OCI-LY1 (cell line): ENCODE results near the gene PCA3.

ENCODE experiments used
- H2AFZ ChIP-seq: fragments of 200-600 bp; sonication (generic), shearing (Covaris generic); 2 replicates; pipeline ENCODE4 v1.6.0; 2014; ENCODE audit warnings: antibody characterized with exemption, mild to moderate bottlenecking, low read length
- H3F3A ChIP-seq: fragments of 200-600 bp; sonication (generic), shearing (Covaris generic); 2 replicates; pipeline ENCODE4 v1.6.0; 2014; ENCODE audit warnings: mild to moderate bottlenecking, antibody characterized with exemption, low read length, moderate library complexity; ENCODE audit not compliant: insufficient read depth
- H3K27ac ChIP-seq: fragments of 200-600 bp; sonication (generic); 2 replicates; pipeline ENCODE4 v1.5.1; 2014; ENCODE audit warnings: low read length, mixed run types, mild to moderate bottlenecking, low read depth; ENCODE audit not compliant: poor library complexity, severe bottlenecking
- H3K27me3 ChIP-seq: fragments of 200-600 bp; sonication (generic); 2 replicates; pipeline ENCODE4 v1.6.0; 2014; ENCODE audit warnings: antibody characterized with exemption, mild to moderate bottlenecking, low read length, moderate library complexity; ENCODE audit not compliant: insufficient read depth
- H3K36me3 ChIP-seq: fragments of 200-600 bp; sonication (generic); 2 replicates; pipeline ENCODE4 v1.6.1; 2014; ENCODE audit warnings: mild to moderate bottlenecking, antibody characterized with exemption, low read length, moderate library complexity, mixed read lengths; ENCODE audit not compliant: insufficient read depth
- H3K4me1 ChIP-seq: fragments of 200-600 bp; sonication (generic); 2 replicates; pipeline ENCODE4 v1.5.1; 2014; ENCODE audit warnings: mild to moderate bottlenecking, low read length, moderate library complexity; ENCODE audit not compliant: insufficient read depth, severe bottlenecking
- H3K4me2 ChIP-seq: fragments of 200-600 bp; sonication (generic), shearing (Covaris generic); 2 replicates; pipeline ENCODE4 v1.6.1; 2014; ENCODE audit warnings: low read length
- H3K4me3 ChIP-seq: fragments of 200-600 bp; sonication (generic); 2 replicates; pipeline ENCODE4 v1.5.1; 2014; ENCODE audit warnings: low read length, low read depth, mild to moderate bottlenecking, mixed read lengths; ENCODE audit not compliant: poor library complexity, severe bottlenecking
- H3K79me2 ChIP-seq: fragments of 200-600 bp; shearing (Covaris generic); 2 replicates; pipeline ENCODE4 v1.6.1; 2016; ENCODE audit warnings: mixed run types, low read length, mixed read lengths; ENCODE audit not compliant: insufficient read depth
- H3K9ac ChIP-seq: fragments of 200-600 bp; sonication (generic), shearing (Covaris generic); 2 replicates; pipeline ENCODE4 v1.6.1; 2014; ENCODE audit warnings: mild to moderate bottlenecking, low read length, mixed read lengths
- H3K9me2 ChIP-seq: fragments of 200-600 bp; sonication (generic), shearing (Covaris generic); 2 replicates; pipeline ENCODE4 v1.6.1; 2014; ENCODE audit warnings: low read depth, mild to moderate bottlenecking, low read length, mixed read lengths
- H3K9me3 ChIP-seq: fragments of 200-600 bp; shearing (Covaris generic); 2 replicates; pipeline ENCODE4 v1.6.1; 2014; ENCODE audit warnings: low read length, mixed read lengths
- H4K20me1 ChIP-seq: fragments of 200-600 bp; sonication (generic), shearing (Covaris generic); 2 replicates; pipeline ENCODE4 v1.6.0; 2016; ENCODE audit warnings: mild to moderate bottlenecking, low read length; ENCODE audit not compliant: insufficient read depth
- EZH2 ChIP-seq: fragments of 200-600 bp; sonication (generic), shearing (Covaris generic); IDR thresholded peaks from 2 replicates; pipeline ENCODE4 v1.8.0; 2017; ENCODE audit warnings: borderline replicate concordance, mixed run types, mild to moderate bottlenecking, antibody characterized with exemption, low read length, moderate library complexity, mixed read lengths
- TF ChIP-seq, protein P1 (sequence below): fragments of 200-600 bp; sonication (generic), shearing (Covaris generic); IDR thresholded peaks from 2 replicates; pipeline ENCODE4 v1.5.1; 2017; ENCODE audit warnings: mild to moderate bottlenecking, antibody characterized with exemption, low read length, moderate library complexity, mixed read lengths

PCA3 gene

DNA sequence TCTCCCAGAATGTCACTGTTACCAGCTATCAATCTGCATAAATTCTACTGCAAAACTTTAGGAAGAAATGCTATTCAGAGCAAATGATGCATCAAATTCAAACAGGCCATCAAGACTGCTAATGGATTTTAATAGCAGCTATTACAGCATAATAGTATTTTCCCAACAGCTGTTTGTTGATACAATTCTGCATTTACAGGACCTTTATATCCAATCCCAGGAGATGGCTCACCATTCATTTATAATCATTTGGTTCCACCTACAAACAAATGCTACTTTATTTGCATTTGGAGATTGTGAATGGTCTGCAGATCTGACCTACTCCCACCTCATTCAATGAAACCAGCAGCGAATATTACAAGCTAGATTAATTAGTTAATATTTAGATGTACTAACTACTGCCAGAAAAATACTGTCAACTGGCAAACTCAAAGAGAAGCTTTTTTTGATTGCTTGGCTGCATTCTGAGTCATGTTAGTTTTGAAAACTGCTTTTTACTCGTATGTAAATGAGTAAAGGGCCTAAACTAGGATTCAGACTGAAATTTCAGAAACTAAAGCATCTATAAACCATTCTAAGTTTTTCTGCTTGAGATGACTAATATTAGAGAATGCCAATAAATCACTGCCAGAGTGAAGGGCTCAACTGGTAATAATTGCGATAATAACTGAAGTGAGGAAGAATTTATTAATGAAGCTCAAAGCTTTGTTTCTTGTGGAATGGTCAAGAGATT lies 7.1 kb upstream of the PCA3 start:
- no peaks in the 10 kb centered on the region for H3K9me2 ChIP-seq
- no peak overlapping the region for H3K27ac ChIP-seq
- H3K4me1 ChIP-seq = peaks cover 35% of the 10 kb centered on the region
- no peak overlapping the region for H3K4me3 ChIP-seq
- H3F3A ChIP-seq = no peaks in the 10 kb centered on the region
- no peak overlapping the region for H3K4me2 ChIP-seq
- H3K9ac ChIP-seq = no peak overlapping the region
- no peaks in the 10 kb centered on the region for H3K27me3 ChIP-seq
- H3K36me3 ChIP-seq = no peaks in the 10 kb centered on the region
- H3K79me2 ChIP-seq = no peaks in the 10 kb centered on the region
- no peaks in the 10 kb centered on the region for H3K9me3 ChIP-seq
- no peaks in the 10 kb centered on the region for H4K20me1 ChIP-seq
- no peak for TF ChIP-seq EZH2
- TF ChIP-seq, protein P1, sequence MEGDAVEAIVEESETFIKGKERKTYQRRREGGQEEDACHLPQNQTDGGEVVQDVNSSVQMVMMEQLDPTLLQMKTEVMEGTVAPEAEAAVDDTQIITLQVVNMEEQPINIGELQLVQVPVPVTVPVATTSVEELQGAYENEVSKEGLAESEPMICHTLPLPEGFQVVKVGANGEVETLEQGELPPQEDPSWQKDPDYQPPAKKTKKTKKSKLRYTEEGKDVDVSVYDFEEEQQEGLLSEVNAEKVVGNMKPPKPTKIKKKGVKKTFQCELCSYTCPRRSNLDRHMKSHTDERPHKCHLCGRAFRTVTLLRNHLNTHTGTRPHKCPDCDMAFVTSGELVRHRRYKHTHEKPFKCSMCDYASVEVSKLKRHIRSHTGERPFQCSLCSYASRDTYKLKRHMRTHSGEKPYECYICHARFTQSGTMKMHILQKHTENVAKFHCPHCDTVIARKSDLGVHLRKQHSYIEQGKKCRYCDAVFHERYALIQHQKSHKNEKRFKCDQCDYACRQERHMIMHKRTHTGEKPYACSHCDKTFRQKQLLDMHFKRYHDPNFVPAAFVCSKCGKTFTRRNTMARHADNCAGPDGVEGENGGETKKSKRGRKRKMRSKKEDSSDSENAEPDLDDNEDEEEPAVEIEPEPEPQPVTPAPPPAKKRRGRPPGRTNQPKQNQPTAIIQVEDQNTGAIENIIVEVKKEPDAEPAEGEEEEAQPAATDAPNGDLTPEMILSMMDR = no peak
- H2AFZ ChIP-seq = no peak overlapping the region

DNA sequence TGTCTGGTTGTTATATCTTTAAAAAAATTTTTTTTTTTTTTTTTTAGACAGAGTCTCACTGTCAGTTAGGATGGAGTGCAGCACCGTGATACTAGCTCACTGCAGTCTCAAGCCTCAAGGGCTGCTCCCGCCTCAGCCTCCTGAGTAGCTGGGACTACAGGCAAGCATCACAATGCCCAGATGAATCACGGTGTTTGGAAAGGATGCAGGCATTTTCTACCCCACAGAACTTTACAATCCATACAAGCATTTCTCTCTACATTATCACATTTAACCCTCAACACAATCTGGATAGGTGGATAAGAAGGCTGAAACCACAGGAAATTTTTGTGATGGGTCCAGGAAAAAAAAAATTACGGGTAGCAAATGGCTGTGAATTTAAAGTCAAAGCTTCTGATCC lies 5.8 kb upstream of the PCA3 start:
- Histone ChIP-seq H3K9me2 (no peaks in the 10 kb centered on the region), H3K27ac (no peak overlapping the region), H3K9ac (no peak overlapping the region), H3K27me3 (no peaks in the 10 kb centered on the region), H3K9me3 (no peaks in the 10 kb centered on the region), H3K4me3 (no peak overlapping the region), H3F3A (no peaks in the 10 kb centered on the region), H4K20me1 (no peaks in the 10 kb centered on the region), H3K79me2 (no peaks in the 10 kb centered on the region), H3K36me3 (no peaks in the 10 kb centered on the region), H3K4me2 (no peak overlapping the region), H3K4me1 (peaks cover 35% of the 10 kb centered on the region), H2AFZ (no peak overlapping the region)
- no peak for TF ChIP-seq EZH2
- TF ChIP-seq, protein P1 = no peak

DNA sequence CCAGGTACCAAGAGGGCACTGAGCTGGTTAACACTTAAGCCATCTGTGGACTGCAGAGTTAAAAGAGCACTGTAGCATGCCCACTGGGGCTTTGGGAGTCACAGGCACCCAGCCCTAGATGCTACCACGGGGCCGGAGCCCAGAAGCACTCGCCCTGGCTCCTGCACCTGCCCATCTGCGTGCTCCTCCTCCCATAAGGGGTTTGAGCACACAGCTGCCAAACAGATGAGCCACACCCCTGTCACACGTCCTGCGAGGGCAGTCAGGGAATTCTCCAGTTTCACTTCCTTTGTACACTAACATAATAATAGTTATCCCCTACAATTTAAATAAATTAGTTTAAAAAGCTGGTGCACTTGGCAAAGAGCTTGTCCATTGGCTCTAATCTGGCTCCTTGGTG lies 4.5 kb upstream of the PCA3 start:
- Histone ChIP-seq H2AFZ (no peak overlapping the region), H3K36me3 (no peaks in the 10 kb centered on the region), H3K4me2 (no peak overlapping the region; the same call in 1 of the 2 replicates), H3K9me2 (no peaks in the 10 kb centered on the region), H3F3A (no peaks in the 10 kb centered on the region), H3K79me2 (no peaks in the 10 kb centered on the region), H3K4me1 (peaks cover 30% of the 10 kb centered on the region), H4K20me1 (no peaks in the 10 kb centered on the region), H3K9ac (no peak overlapping the region), H3K9me3 (no peaks in the 10 kb centered on the region), H3K27me3 (no peaks in the 10 kb centered on the region), H3K4me3 (no peak overlapping the region), H3K27ac (no peak overlapping the region)
- TF ChIP-seq EZH2 = no peak
- TF ChIP-seq, protein P1 = no peak
